Body of pancreas (tissue), 4 donors: Measurements from ENCODE around the gene LBX1. TPM values are rescaled to one million over a fixed set of nuclear protein-coding genes. Genes with fewer than 3 reads are reported as not detected.

Experiments
- ATAC-seq: fragments of 150-250 bp; one replicate; pipeline ENCODE4 v1.9.1; 2016
- DNase-seq, 4 donors: peaks; one replicate each; pipeline ENCODE4 v3.0.0-alpha.2; 2019
- H3K27ac ChIP-seq, 4 donors: fragments of 200-600 bp; sonication (generic); 1 replicate in 3 of 4; 2 replicates in 1 of 4; pipeline versions ENCODE4 v1.5.1 to v1.6.1; 2016 to 2019; ENCODE audit warnings: mild to moderate bottlenecking in 1 of 4, mixed read lengths in 1 of 4, moderate library complexity in 1 of 4
- H3K27me3 ChIP-seq, 2 donors: fragments of 200-600 bp; sonication (generic); one replicate each; pipeline ENCODE4 v1.6.0; 2016; ENCODE audit warnings: mild to moderate bottlenecking in 1 of 2
- H3K36me3 ChIP-seq, 2 donors: fragments of 200-600 bp; sonication (generic); replicated peaks in 1 of 2; 2 replicates each; pipeline ENCODE4 v1.5.1; 2016; ENCODE audit warnings: low read depth in 2 of 2; ENCODE audit not compliant: insufficient read depth in 1 of 2
- H3K4me1 ChIP-seq: fragments of 200-600 bp; sonication (generic); one replicate; pipeline ENCODE4 v1.6.0; 2016
- H3K4me3 ChIP-seq, 2 donors: fragments of 200-600 bp; sonication (generic); 1 replicate in 1 of 2; 2 replicates in 1 of 2; pipeline ENCODE4 v1.5.1; 2016 to 2019
- H3K9me3 ChIP-seq, 3 donors: fragments of 200-600 bp; sonication (generic); 1 replicate in 2 of 3; 2 replicates in 1 of 3; pipeline ENCODE4 v1.5.1; 2016
- CTCF ChIP-seq, 7 experiments: fragments of 450-650 bp in 4 of 7; fragments of 200-600 bp in 3 of 7; sonication (generic) in 3 of 7; IDR thresholded peaks; one replicate each; pipeline ENCODE4 v1.5.1; 2016 to 2019; ENCODE audit warnings: antibody characterized with exemption in 7 of 7
- POLR2A ChIP-seq, 3 donors: fragments of 450-650 bp; IDR thresholded peaks; one replicate each; pipeline ENCODE4 v1.6.1; 2016; ENCODE audit warnings: antibody characterized with exemption in 3 of 3, mild to moderate bottlenecking in 2 of 3
- WGBS, 2 donors: methylation state at CpG; one replicate each; pipeline ENCODE4 v1.1.5; 2017; 5-methylcytosine and 5-hydroxymethylcytosine counted together
- intact Hi-C: fragments of 100-400 bp; cut with DNase I; formaldehyde crosslinking; loops from one replicate; pipeline ENCODE4 v1.15.1; 2023
- total RNA-seq, 2 donors: library from RNA; depleted of rRNA; stranded (reverse); fragments of >200 nt; gene quantifications; one replicate each; pipeline ENCODE4 v1.1.0, GENCODE V29; 2016

Gene LBX1
- total RNA-seq, 2 donors from 2014 or later, result not detected

GRCh38 chr10:101221549-101221948 lies 7.7 kb downstream of the LBX1 start:
- no peak for ATAC-seq
- Histone ChIP-seq H3K36me3 (no peaks in the 10 kb centered on the region), H3K27me3 (peaks cover 22 to 76% of the 10 kb centered on the region in 2 donors), H3K4me3 (no peak overlapping the region), H3K9me3 (no peaks in the 10 kb centered on the region), H3K27ac (no peak overlapping the region), H3K4me1 (peaks cover 56% of the 10 kb centered on the region)
- 29 to 40% methylated on average over 5 of the region's 5 CpGs for WGBS, 2 donors
- no peak for TF ChIP-seq POLR2A (IDR thresholded peaks at IDR 0.05)
- no peak for TF ChIP-seq CTCF (IDR thresholded peaks at IDR 0.05)
- intact Hi-C loops, result no loop called here
- no peak for DNase-seq

- no peak for TF ChIP-seq CTCF (IDR thresholded peaks at IDR 0.05)
- no peak for TF ChIP-seq POLR2A (IDR thresholded peaks at IDR 0.05)
- Histone ChIP-seq H3K36me3 (no peaks in the 10 kb centered on the region), H3K27ac (no peak overlapping the region), H3K4me1 (peaks cover 56% of the 10 kb centered on the region), H3K27me3 (peaks cover 15 to 76% of the 10 kb centered on the region in 2 donors), H3K9me3 (no peaks in the 10 kb centered on the region), H3K4me3 (no peak overlapping the region)
- ATAC-seq (no peak), DNase-seq (no peak)
- intact Hi-C loops, result loop anchor here (5.0 to 10.0 kb wide), 3 partner anchors 245 to 555 kb away; partner anchors contain the start of gene FGF8
- WGBS, 2 donors, result 47 to 52% methylated on average over 3 of the region's 3 CpGs
Measured at GRCh38 chr10:101219946-101220451, 9.3 kb downstream of the LBX1 start.

GRCh38 chr10:101219139-101219945 lies 9.9 kb downstream of the LBX1 start:
- H3K4me1 ChIP-seq, result peaks cover 56% of the 10 kb centered on the region
- ATAC-seq, result no peak
- H3K27ac ChIP-seq, result no peak overlapping the region
- no peaks in the 10 kb centered on the region for H3K36me3 ChIP-seq
- H3K27me3 ChIP-seq, result peaks cover 13 to 76% of the 10 kb centered on the region in 2 donors
- H3K4me3 ChIP-seq, result no peak overlapping the region
- 12 to 17% methylated on average over 22 to 26 of the region's 26 CpGs for WGBS, 2 donors
- DNase-seq, result no peak
- intact Hi-C loops, result loop anchor here (5.0 to 10.0 kb wide), 3 partner anchors 245 to 555 kb away; partner anchors contain the start of gene FGF8
- H3K9me3 ChIP-seq, result no peaks in the 10 kb centered on the region
- TF ChIP-seq POLR2A (IDR thresholded peaks at IDR 0.05) (no peak), CTCF (IDR thresholded peaks at IDR 0.05) (no peak)

- intact Hi-C loops, result loop anchor here (5.0 to 10.0 kb wide), 3 partner anchors 246 to 556 kb away; partner anchors contain the start of gene FGF8
- TF ChIP-seq CTCF (IDR thresholded peaks at IDR 0.05) (no peak), POLR2A (IDR thresholded peaks at IDR 0.05) (no peak)
- DNase-seq (no peak), ATAC-seq (no peak)
- Histone ChIP-seq H3K4me3 (no peak overlapping the region), H3K9me3 (no peaks in the 10 kb centered on the region), H3K4me1 (peaks cover 59% of the 10 kb centered on the region), H3K36me3 (no peaks in the 10 kb centered on the region), H3K27ac (no peak overlapping the region), H3K27me3 (peaks cover 6 to 73% of the 10 kb centered on the region in 2 donors)
- WGBS, 2 donors, result 7 to 16% methylated on average over 5 to 27 of the region's 27 CpGs
Measured at GRCh38 chr10:101218351-101219138, 10.7 kb downstream of the LBX1 start.
